ENCODE results near the gene TRIM37.
"Not testable (repeated sequence)": the region's sequence is repeated elsewhere in the genome, so short reads cannot be mapped to it uniquely, and the experiment has no call there.

TRIM37 gene

DNA sequence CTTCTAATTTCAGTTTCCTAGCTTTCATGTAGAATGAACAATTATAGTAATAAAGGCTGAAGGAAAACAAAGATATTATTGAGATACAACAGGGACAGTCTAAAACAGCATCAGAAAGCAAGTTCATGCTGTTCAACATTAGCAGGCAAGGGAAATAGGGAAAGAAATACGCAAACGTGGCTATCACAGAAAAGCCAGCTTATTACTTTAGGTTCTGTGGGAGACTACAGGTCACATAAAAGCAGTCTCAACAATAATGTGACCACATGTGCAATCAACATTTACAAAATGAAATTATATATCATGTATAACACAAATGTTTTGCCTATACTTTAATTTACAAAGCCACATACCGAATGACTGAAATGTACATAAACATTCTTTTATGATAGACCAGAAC is 4.9 kb upstream of the TRIM37 start:
- DNase-seq = no peak

DNA sequence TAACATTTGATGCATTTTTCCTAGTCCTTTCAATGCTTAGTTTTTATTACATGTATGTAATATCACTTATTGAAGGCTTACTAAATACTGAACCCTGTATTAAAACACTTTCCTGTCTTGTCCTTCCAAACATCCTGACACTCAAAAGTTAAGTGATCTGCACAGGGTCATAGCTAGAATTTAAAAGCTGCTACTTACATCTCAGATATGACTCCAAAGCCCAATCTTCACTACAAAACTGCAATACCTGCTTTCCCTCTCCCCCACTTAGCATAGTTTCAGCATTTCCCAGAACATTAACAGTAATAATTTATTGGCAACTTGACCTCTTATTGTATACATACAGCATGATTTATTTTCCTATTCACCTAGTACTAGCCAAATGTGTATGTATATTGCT is 4.3 kb upstream of the TRIM37 start:
- DNase-seq = no peak

DNA sequence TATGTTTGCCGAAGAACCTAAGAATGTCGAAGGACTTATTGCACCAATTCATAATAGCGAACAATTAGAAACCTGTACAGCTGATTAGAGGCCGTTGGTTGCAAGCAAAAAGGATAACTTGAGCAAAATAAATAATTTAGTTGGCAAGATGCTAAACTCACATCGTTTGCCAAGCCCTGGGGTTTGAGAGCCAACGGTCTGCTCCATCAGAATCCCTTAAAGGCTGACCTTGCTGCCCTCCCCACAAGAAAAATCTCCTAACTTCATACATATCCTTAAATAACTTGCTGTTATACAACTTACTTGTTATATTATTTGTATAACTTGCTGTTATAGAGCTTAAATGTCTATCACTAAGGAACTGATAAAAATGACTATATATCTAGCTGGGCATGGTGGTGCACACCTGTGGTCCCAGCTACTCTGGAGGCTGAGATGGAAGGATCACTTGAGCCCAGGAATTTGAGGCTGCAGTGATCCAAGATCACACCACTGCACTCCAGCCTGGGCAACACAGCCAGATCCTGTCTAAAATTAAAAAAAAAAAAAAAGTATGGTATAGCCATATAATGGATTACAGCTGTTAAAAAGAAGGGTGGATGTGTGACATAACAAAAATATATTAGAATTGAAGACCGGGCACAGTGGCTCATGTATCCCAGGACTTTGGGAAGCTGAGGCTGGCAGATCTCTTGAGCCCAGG is 1.9 kb upstream of the TRIM37 start:
- DNase-seq = no peak

DNA sequence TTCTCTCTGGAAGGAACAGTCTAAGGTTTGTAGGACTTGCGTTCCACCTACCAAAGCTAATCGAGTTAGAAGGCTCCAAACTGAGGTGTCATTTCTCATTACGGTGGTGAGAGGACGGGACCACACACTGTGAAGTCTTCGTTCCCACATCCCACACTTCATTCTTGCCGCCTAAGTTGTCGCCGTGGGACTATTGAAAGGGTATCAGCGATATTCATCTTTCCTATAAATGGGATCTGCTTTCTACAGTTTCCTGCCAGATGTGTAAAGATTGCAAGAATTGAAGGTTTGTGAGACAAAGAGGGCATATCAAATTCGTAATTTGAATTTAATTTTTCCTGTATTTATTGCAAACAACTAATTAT is 608 bp upstream of the TRIM37 start:
- no peak for DNase-seq

DNA sequence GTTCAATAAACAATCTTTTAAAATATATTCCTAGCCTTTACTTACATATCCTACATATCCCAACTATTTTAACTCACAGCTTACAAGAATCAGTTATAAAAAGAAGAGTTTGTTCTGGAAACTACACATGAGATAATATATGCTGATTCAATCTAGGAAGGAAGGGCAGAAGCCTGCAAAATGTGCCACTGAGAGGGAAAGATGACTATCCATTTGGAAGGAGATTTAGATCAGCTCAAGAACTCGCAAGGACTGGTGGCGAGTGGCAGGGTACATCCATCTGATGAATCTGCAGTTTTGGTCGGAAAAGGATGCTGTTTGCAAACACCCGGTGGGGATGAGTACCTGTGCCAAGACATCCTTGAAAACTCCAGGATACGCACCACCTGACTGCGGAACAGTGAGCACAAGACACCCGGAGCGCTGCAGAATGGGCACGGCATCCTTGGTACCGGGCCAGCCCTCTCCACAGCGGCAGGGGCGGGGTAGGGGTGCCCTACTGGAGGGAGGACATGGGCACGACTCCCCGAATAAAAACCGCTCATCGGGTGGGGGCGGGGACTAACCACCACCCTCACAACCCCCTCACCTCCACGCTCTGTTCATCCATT is 723 bp downstream of the TRIM37 start:
- DNase-seq = peak; percentile 83

DNA sequence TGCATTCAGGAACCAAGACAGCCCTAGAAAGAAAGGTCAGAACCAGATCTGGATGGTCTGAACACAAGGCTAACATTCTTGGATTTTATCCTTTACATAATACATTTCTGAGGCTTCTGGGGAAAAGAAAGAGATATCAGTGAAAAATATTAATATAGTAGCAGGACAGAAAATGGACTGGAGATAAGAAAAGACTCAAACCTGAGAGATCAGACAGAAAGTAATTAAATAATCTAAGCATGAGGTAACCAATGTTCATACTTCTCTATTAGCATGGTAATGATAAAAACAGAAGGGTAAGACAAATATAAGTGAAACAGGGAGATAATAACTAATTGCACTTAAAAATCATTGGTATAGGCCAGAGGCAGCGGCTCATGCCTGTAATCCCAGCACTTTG is 5.5 kb downstream of the TRIM37 start:
- no peak for DNase-seq

DNA sequence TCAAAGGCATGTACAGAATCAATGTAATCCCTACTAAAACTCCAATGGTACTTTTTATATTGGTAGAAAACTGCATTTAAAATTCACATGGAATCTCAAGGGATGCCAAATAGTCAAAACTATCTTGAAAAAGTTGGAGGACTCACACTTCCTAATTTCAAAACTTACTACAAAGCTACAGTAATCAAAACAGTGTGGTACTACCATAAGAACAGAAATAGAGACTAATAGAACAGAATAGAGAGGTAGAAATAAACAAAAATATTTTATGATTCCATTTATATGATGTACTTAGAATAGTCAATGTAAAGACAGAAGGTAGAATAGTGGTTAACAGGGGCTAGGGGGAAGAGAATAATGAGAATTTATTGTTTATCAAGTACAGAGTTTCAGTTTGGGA is 8.8 kb downstream of the TRIM37 start:
- no peak for DNase-seq

DNA sequence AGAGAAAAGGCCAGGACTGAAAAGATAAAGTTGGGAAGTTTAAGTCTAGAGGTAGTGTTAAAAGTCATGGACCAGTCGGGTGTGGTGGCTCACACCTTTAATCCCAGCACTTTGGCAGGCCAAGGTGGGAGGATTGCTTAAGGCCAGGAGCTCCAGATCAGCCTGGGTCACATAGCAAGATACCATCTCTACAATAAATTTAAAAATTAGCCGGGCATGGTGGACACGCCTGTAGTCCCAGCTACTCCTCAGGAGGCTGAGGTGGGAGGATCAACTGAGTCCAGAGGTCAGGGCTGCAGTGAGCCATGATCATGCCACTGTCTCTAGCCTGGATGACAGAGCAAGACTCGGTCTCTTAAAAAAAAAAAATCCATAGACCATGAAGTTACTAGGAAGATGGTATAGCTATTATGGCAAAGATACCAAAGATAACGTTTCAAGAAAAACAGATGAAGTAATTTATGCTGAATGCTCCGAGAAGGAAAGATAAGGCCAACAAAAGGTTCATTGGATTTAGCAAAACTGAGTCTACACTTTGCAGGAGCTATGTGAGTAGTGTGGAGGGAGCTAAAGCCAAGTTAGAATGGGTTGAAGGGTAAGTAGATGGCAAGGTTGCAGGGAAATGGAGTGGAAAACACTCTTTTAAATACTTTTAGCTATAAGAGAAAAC is 11.7 kb downstream of the TRIM37 start:
- no peak for DNase-seq

DNA sequence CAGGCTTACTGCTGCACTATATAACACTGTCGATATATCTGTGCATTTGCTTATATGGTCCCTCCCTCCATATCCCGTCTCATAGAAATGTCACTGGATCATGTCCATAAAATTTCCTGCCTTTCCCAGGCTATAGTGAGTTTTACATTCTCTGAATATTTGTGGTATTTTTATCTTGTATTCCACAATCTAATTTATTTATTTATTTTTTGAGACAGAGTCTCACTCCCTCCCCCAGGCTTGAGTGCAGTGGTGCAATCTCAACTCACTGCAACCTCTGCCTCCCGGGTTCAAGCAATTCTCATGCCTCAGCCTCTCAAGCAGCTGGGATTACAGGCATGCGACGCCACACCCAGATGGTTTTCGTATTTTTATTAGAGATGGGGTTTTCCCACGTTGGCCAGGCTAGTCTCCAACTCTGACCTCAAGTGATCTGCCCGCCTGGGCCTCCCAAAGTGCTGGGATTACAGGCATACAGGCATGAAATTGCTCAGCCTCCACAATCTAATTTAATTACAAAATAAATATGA is 12.9 kb downstream of the TRIM37 start:
- no peak for DNase-seq

DNA sequence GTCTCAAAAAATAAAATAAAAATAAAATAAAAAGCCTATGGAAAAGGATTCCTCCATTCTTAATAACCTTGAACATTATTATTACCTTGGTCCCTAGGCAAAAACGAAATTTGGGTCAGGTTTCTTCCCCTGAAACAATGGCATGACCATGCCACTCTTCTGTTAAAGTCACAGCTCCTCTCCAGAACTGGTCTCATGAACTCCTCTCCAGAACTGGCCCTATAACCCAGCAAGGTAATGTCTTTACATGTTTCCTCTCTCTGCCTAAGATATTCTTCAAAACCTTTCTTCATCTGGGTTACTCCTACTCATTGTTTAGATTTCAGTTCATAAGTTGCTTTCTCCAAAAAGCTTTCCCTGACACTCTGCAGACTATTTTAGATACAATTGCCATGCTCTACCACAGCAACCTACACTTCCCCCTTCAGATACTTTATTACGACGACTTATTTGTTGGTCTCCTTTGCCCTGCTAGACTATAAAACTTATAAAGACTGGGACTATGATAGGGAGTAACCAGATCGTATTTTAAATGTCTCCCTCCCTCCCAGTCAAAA is 13.5 kb downstream of the TRIM37 start:
- no peak for DNase-seq

DNA sequence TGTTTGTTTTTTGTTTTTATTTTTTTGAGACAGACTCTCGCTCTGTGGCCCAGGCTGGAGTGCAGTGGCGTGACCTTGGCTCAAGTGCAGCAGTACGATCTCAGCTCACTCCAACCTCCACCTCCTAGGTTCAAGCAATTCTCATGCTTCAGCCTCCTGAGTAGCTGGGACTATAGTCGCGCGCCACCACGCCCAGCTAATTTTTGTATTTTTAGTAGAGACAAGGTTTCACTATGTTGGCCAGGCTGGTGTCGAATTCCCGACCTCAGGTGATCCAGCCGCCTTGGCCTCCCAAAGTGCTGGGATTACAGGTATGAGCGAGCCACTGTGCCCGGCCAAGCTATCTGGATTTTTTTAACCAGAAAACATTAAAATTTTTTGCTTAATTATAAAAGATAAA is 16.1 kb downstream of the TRIM37 start:
- DNase-seq = not testable (repeated sequence)

DNA sequence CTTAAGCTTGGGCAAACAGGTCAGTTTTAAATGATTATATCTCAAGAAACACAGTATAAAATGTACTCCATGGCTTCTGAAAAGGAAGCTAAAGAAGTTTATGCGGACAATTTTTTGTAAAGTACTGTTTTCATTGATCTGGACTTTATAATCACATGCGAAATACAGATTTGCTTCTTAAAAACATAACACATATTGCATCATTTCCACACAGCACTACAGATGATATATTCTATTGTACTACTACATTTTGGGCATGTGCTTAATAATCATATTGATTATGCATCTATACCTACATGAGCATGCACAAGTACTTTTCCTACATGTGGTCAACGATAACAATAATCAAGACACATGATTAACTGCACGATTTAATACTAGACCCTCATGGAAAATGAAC is 22.5 kb downstream of the TRIM37 start:
- no peak for DNase-seq

DNA sequence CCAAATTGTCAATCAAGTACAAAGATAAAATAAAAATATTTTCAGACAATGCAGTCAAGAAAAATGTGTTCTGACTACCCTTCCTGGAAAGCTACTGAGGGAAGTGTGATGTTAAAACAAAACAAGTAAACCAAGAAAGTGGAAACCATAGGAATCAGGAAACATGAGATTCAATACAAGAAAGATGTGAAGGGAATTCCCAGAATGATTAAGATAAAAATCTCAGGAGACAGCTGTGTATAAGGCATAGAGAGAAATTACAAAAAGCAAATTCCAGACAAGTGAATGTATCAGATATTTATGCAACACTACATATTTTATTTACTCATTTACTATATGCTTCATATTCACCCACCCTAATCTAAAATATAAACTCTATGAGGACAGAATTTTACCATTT is 32.2 kb downstream of the TRIM37 start:
- DNase-seq = no peak

DNA sequence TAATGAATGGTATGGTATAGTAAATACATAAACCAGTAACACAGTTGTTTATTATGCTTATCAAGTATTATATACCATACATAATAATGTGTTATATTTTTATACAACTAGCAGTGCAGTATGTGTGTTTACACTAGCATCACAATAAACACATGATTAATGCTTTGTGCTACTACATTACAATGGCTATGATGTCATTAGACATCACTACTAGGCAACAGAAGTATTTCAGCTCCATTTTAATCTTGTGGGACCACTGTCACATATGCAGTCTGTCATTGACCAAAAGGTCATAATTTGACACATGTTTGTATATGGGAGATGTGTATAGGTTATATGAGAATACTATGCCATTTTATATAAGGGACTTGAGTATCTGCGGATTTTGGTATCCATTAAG is 32.7 kb downstream of the TRIM37 start:
- no peak for DNase-seq

DNA sequence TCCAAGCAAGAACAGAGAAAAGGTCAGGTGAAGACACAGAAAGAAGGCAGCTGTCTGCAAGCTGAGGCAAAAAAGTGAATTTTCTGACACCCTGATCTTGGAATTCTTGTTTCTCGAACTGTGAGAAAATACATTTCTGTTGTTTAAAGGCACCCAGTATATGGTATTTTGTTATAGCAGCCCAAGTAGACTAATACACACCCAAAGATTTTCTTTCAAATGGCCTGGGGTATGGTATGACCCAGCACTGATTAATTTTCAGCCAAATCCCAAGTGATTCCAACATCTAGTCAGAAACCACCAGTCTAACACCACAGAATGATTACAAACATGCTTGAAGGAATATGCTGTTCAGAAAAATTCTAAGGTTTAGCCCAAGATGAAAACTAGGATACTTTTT is 36.8 kb downstream of the TRIM37 start:
- no peak for DNase-seq

DNA sequence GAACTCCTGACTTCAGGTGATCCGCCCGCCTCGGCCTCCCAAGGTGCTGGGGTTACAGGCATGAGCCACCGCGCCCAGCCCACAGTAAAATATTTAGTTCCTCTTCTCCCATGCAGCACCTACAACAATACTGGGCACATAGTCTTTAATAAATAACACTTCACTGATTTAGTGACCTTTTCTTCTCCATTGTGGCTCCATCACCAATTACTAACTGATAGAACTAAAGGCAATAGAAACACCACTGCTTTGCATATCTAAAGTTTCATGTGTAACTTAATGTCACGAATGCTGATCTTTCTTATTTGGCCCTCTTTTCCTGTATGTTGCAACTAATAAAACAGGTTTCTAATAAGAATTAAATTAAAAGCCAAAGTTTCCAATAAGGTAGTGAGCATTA is 38.9 kb downstream of the TRIM37 start:
- DNase-seq = no peak

DNA sequence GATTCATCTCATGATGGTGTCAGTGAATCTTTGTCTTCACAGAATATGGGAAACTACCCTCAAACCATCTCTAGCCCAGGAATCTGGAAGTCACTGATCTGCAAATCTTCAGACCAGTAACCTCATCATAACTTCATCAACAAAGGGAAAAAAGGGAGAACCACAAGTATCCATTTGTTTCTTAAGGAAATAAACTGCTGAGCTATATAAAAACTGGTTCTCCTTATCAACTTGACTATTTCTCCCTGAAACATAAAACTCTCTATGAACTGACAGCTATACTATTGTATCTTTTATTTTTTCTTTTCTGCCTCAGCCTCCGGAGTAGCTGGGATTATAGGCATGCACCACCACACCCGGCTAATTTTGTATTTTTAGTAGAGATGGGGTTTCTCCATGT is 39.3 kb downstream of the TRIM37 start:
- DNase-seq = no peak

DNA sequence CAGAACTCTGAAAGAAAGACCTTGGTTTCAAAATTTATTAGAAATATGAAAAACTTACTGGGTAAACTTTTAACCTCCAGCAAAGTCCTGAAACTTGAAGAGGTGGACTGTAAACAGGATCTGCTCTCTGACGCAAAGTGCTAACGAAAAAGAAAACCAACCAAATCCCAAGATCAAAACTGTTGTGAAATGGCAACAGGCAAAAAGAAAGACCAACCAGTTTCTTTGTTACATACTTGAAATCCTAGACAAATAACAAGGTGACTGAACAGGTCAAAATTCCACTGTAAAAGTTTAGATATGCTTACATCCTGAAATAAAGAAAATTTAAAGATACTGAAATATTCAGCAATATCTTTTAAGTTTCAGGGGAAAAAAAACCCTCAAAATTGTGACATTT is 44.2 kb downstream of the TRIM37 start:
- no peak for DNase-seq

DNA sequence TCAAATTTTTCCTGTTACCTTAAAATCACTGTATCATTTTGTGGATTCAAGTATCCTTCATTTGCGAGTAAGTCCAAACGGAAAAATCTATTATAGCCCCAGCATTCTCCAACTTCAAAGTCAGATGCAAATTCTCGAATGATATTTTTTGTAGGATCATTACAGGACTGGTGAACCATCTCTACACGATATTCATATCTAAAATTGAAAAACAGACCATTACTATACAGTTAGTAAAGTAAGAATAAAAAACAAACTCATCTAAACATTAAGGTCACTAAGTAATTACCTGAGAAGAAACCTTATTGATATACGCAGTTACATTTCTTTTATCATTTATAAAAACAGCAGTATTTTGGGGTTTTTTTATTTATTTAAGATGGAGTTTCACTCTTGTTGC is 49.8 kb downstream of the TRIM37 start:
- no peak for DNase-seq

DNA sequence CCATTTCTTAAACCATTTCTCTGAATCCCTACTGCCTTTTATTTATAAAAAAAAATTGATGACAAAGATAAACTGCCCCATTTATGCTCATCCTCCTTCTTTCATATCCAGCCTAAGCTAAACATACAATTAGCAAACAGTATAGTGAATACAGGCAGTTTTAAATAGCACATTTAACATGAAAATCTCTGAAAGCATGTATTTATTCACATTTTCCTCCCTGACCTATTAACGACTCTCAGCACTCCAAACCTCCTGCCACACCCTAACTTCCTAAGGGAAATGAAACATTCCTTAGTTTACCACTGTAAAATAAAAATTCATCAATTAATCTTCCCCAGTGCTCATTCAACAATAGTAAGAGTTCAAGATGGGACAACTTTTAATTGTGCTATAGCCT is 56.9 kb downstream of the TRIM37 start:
- DNase-seq = no peak

DNA sequence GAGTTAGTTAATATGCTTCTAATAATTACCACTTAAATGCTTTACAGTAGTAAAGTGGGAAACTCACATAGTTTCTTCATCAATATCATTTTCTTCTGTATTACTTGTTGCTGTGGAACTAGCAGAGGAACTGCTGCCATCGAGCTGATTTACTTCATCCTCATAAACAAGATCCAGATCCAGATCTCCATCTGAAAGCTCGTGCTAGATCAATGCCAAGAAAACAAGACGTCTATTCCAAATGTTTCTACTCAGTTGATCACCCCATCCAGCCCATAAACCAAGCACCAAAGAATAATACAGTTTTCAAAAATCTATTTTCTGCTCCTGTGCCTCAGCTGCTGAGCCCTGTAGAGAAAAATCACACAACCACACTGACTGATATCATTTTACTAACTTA is 59.1 kb downstream of the TRIM37 start:
- DNase-seq = no peak

DNA sequence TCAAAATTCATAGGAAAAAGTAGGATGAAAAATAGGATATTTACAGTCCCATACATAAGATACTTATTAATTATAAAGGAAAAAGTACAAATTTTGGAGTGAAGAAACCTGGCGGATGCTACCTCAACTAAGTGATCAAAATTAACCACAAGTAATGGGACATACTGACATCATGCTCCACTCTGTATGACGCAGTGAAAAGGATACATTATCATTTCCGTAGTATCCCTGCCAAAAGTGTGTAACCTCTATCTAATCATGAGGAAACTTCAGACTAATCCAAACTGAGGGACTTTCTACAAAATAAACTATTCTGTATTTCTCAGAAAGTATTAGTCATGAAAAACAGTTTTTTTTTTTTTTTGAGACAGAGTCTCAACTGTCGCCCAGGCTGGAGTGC is 60.5 kb downstream of the TRIM37 start:
- no peak for DNase-seq

DNA sequence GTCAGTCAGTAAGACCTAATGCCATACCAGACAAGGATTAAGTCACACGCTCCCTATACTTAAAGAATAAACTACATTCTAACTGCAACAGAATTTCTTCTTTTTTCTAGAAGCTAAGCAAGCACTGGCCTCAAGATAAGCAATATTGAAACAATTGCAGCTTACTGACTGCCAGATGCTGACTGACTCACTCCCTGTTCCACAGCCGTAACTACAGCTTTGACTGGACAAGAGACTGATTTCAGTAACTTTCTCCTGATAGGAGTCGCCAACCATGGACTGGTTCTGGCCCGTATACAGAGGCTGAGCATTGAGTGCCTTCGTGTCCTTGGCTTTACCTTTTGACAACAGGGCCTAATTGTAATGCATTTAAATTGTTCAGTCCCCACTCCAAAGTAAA is 67.9 kb downstream of the TRIM37 start:
- peak; percentile 54 for DNase-seq

DNA sequence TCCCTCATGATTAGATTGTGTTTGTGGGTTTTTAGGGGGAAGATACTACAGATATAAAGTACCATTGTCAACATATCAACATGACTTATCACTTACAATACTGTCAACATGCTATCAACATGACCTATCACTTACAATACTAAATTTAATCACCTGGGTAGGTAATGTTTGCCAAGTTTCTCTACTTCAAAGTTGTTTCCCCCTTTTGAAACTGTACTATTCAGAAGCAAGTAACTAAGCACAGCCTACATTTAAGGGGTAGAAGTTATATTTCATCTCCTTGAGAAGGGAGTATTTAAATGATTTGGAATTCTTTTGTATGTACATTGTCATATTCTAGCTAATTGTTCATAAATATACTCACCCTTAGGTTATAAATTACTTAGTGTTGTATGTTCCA is 68.7 kb downstream of the TRIM37 start:
- no peak for DNase-seq
